Common myeloid progenitor, CD34-positive (primary cell): ENCODE measurements around the gene CCSER1.
"Not testable (repeated sequence)": the region's sequence is repeated elsewhere in the genome, so short reads cannot be mapped to it uniquely, and the experiment has no call there.

Experiments used
- CTCF ChIA-PET: fragments of 350-600 bp; sonication (Branson Sonifier 250); formaldehyde crosslinking; loops from one replicate; lab custom pipeline; 2021; ENCODE audit warnings: antibody characterized with exemption; lab: Charles Lee
- POLR2A ChIA-PET: fragments of 350-600 bp; sonication (Branson Sonifier 250); formaldehyde crosslinking; loops from one replicate; lab custom pipeline; 2021; ENCODE audit warnings: antibody characterized with exemption; lab: Charles Lee
- DNase-seq, 3 donors: peaks; one replicate each; pipeline versions ENCODE4 v3.0.0 to v3.0.0-alpha.2; 2013
- H3K27ac ChIP-seq, 2 experiments: 1 replicate in 1 of 2; 2 replicates in 1 of 2; pipeline ENCODE4 v1.7.0; 2013; ENCODE audit warnings: inconsistent platforms in 2 of 2, low read length in 2 of 2, mild to moderate bottlenecking in 2 of 2, low read depth in 1 of 2, moderate library complexity in 1 of 2; ENCODE audit not compliant: severe bottlenecking in 2 of 2, insufficient read depth in 1 of 2, poor library complexity in 1 of 2
- H3K27me3 ChIP-seq, 5 experiments: replicated peaks in 2 of 5; 1 replicate in 3 of 5; 2 replicates in 2 of 5; pipeline versions ENCODE4 v1.6.1 to v1.7.0; 2013; ENCODE audit warnings: low read length in 4 of 5, mild to moderate bottlenecking in 2 of 5, moderate library complexity in 2 of 5, inconsistent platforms in 1 of 5; ENCODE audit not compliant: insufficient read depth in 5 of 5, control insufficient read depth in 4 of 5
- H3K36me3 ChIP-seq, 4 experiments: 1 replicate in 2 of 4; 2 replicates in 2 of 4; pipeline versions ENCODE4 v1.6.1 to v1.7.0; 2013; ENCODE audit warnings: low read length in 3 of 4, control low read depth in 1 of 4, mild to moderate bottlenecking in 1 of 4; ENCODE audit not compliant: control insufficient read depth in 4 of 4, insufficient read depth in 4 of 4
- H3K4me1 ChIP-seq, 4 experiments: 1 replicate in 3 of 4; 2 replicates in 1 of 4; pipeline versions ENCODE4 v1.6.1 to v1.7.1; 2013; ENCODE audit warnings: low read length in 3 of 4, mild to moderate bottlenecking in 3 of 4, control low read depth in 1 of 4, inconsistent platforms in 1 of 4, moderate library complexity in 1 of 4; ENCODE audit not compliant: control insufficient read depth in 4 of 4, insufficient read depth in 4 of 4; ENCODE audit errors: control extremely low read depth in 1 of 4
- H3K4me3 ChIP-seq, 7 experiments: 1 replicate in 4 of 7; 2 replicates in 3 of 7; pipeline versions ENCODE4 v1.5.1 to v1.7.0; 2013; ENCODE audit warnings: mild to moderate bottlenecking in 7 of 7, low read length in 6 of 7, moderate library complexity in 6 of 7, inconsistent platforms in 2 of 7, low read depth in 2 of 7, control low read depth in 1 of 7; ENCODE audit not compliant: insufficient read depth in 4 of 7, control insufficient read depth in 1 of 7; ENCODE audit errors: extremely low read depth in 1 of 7
- H3K9me3 ChIP-seq, 5 experiments: 1 replicate in 4 of 5; 2 replicates in 1 of 5; pipeline versions ENCODE4 v1.6.1 to v1.7.1; 2013; ENCODE audit warnings: low read length in 4 of 5, mild to moderate bottlenecking in 2 of 5, inconsistent platforms in 1 of 5, low read depth in 1 of 5, moderate library complexity in 1 of 5; ENCODE audit not compliant: control insufficient read depth in 4 of 5, insufficient read depth in 2 of 5; ENCODE audit errors: control extremely low read depth in 1 of 5
- WGBS: methylation state at CpG from one replicate; pipeline ENCODE4 v1.1.5; 2013; ENCODE audit not compliant: insufficient coverage; 5-methylcytosine and 5-hydroxymethylcytosine counted together

The CCSER1 gene

GRCh38 chr4:90911724-90912434 is 784.7 kb downstream of the CCSER1 start:
- WGBS, result 95% methylated on average over 14 of the region's 17 CpGs
- H3K27me3 ChIP-seq, H3K9me3 ChIP-seq, CTCF ChIA-PET, H3K36me3 ChIP-seq, H3K27ac ChIP-seq, POLR2A ChIA-PET, DNase-seq, H3K4me3 ChIP-seq, H3K4me1 ChIP-seq: not testable (repeated sequence)

- H3K9me3 ChIP-seq, result no peaks in the 10 kb centered on the region
- no peak for DNase-seq
- H3K4me1 ChIP-seq, result no peaks in the 10 kb centered on the region
- POLR2A ChIA-PET, result no interaction called here
- H3K27ac ChIP-seq, result no peak overlapping the region
- no peaks in the 10 kb centered on the region for H3K36me3 ChIP-seq
- no peak overlapping the region for H3K4me3 ChIP-seq
- CTCF ChIA-PET, result no interaction called here
- no CpG with 5 or more reads among the region's 2 CpGs for WGBS
- H3K27me3 ChIP-seq, result no peaks in the 10 kb centered on the region
Measured at GRCh38 chr4:90922174-90922573, 795.0 kb downstream of the CCSER1 start.

GRCh38 chr4:90926957-90927356 is 799.8 kb downstream of the CCSER1 start:
- H3K9me3 ChIP-seq, result no peaks in the 10 kb centered on the region
- no peaks in the 10 kb centered on the region for H3K4me1 ChIP-seq
- H3K27me3 ChIP-seq, result no peaks in the 10 kb centered on the region
- H3K27ac ChIP-seq, result no peak overlapping the region
- DNase-seq, result no peak
- no peak overlapping the region for H3K4me3 ChIP-seq
- no peaks in the 10 kb centered on the region for H3K36me3 ChIP-seq
- POLR2A ChIA-PET, result no interaction called here
- CTCF ChIA-PET, result no interaction called here

GRCh38 chr4:90943311-90943710 is 816.1 kb downstream of the CCSER1 start:
- no peaks in the 10 kb centered on the region for H3K9me3 ChIP-seq
- no CpG with 5 or more reads among the region's 6 CpGs for WGBS
- ChIA-PET CTCF (no interaction called here), POLR2A (no interaction called here)
- no peak overlapping the region for H3K4me3 ChIP-seq
- no peaks in the 10 kb centered on the region for H3K4me1 ChIP-seq
- no peaks in the 10 kb centered on the region for H3K27me3 ChIP-seq
- H3K27ac ChIP-seq, result no peak overlapping the region
- DNase-seq, result no peak
- H3K36me3 ChIP-seq, result no peaks in the 10 kb centered on the region

GRCh38 chr4:90946945-90947344 is 819.8 kb downstream of the CCSER1 start:
- Histone ChIP-seq H3K27me3 (no peaks in the 10 kb centered on the region), H3K9me3 (no peaks in the 10 kb centered on the region), H3K36me3 (no peaks in the 10 kb centered on the region), H3K27ac (no peak overlapping the region), H3K4me1 (no peaks in the 10 kb centered on the region), H3K4me3 (no peak overlapping the region)
- 100% methylated on average over 2 of the region's 3 CpGs for WGBS
- no peak for DNase-seq
- POLR2A ChIA-PET, result no interaction called here
- CTCF ChIA-PET, result no interaction called here

GRCh38 chr4:90950385-90950841 is 823.2 kb downstream of the CCSER1 start:
- H3K27ac ChIP-seq, result no peak overlapping the region
- DNase-seq, result no peak
- WGBS, result no CpG with 5 or more reads among the region's 7 CpGs
- no peaks in the 10 kb centered on the region for H3K27me3 ChIP-seq
- no peak overlapping the region for H3K4me3 ChIP-seq
- ChIA-PET CTCF (no interaction called here), POLR2A (no interaction called here)
- H3K9me3 ChIP-seq, result no peaks in the 10 kb centered on the region
- no peaks in the 10 kb centered on the region for H3K4me1 ChIP-seq
- no peaks in the 10 kb centered on the region for H3K36me3 ChIP-seq

- no peaks in the 10 kb centered on the region for H3K36me3 ChIP-seq
- H3K4me1 ChIP-seq, result no peaks in the 10 kb centered on the region
- no peak overlapping the region for H3K4me3 ChIP-seq
- WGBS, result no CpG with 5 or more reads among the region's 2 CpGs
- H3K27ac ChIP-seq, result no peak overlapping the region
- no peaks in the 10 kb centered on the region for H3K9me3 ChIP-seq
- ChIA-PET POLR2A (interaction anchor here (0.7 kb wide), 1 partner anchor 250 kb away, joined by 3 read pairs; no protein-coding TSS in a partner anchor), CTCF (no interaction called here)
- no peaks in the 10 kb centered on the region for H3K27me3 ChIP-seq
- no peak for DNase-seq
Measured at GRCh38 chr4:90951037-90951436, 823.8 kb downstream of the CCSER1 start.
